Neural cell (in vitro differentiated cells): ENCODE data around the gene LILRA1. TPM values are rescaled to one million over a fixed set of nuclear protein-coding genes. Genes with fewer than 3 reads are reported as not detected.

Experiments
- H2AFZ ChIP-seq: fragments of 200-600, 300-800 bp; sonication (generic), shearing (Covaris generic); 2 replicates; pipeline ENCODE4 v1.6.0; 2014; ENCODE audit warnings: low read depth, mild to moderate bottlenecking, antibody characterized with exemption, low read length, moderate library complexity
- H3F3A ChIP-seq: fragments of 200-600 bp; shearing (Covaris generic); 2 replicates; pipeline ENCODE4 v1.6.1; 2016; ENCODE audit warnings: mild to moderate bottlenecking, moderate library complexity, mixed read lengths, antibody characterized with exemption, low read length; ENCODE audit not compliant: insufficient read depth, poor library complexity, severe bottlenecking
- H3K27ac ChIP-seq: fragments of 200-600, 300-800 bp; sonication (generic), shearing (Covaris generic); 2 replicates; pipeline ENCODE4 v1.5.1; 2014; ENCODE audit warnings: mild to moderate bottlenecking, low read length, moderate library complexity
- H3K27me3 ChIP-seq: fragments of 300-800, 200-600 bp; sonication (generic), shearing (Covaris generic); 2 replicates; pipeline ENCODE4 v1.6.0; 2014; ENCODE audit warnings: mild to moderate bottlenecking, low read depth, low read length, moderate library complexity; ENCODE audit not compliant: insufficient read depth
- H3K36me3 ChIP-seq: fragments of 300-800, 200-600 bp; sonication (generic), shearing (Covaris generic); 2 replicates; pipeline ENCODE4 v1.5.1; 2014; ENCODE audit warnings: mild to moderate bottlenecking, antibody characterized with exemption, low read length, moderate library complexity; ENCODE audit not compliant: insufficient read depth
- H3K4me2 ChIP-seq: fragments of 300-800, 200-600 bp; sonication (generic), shearing (Covaris generic); 2 replicates; pipeline ENCODE4 v1.6.0; 2014; ENCODE audit warnings: mild to moderate bottlenecking, low read length
- H3K4me3 ChIP-seq: fragments of 300-800, 200-600 bp; sonication (generic), shearing (Covaris generic); 2 replicates; pipeline ENCODE4 v1.5.1; 2014; ENCODE audit warnings: mild to moderate bottlenecking, low read length, moderate library complexity
- H3K79me2 ChIP-seq: fragments of 200-600 bp; shearing (Covaris generic); replicated peaks from 2 replicates; pipeline ENCODE4 v1.6.0; 2014; ENCODE audit warnings: mild to moderate bottlenecking, low read length, moderate library complexity; ENCODE audit not compliant: insufficient read depth
- H3K9ac ChIP-seq: fragments of 300-800, 200-600 bp; sonication (generic), shearing (Covaris generic); 2 replicates; pipeline ENCODE4 v1.6.1; 2016; ENCODE audit warnings: mild to moderate bottlenecking, low read length, mixed read lengths
- H3K9me2 ChIP-seq: fragments of 200-600 bp; shearing (Covaris generic); 2 replicates; pipeline ENCODE4 v1.6.1; 2016; ENCODE audit warnings: mild to moderate bottlenecking, low read length, mixed read lengths; ENCODE audit not compliant: insufficient read depth
- H3K9me3 ChIP-seq: fragments of 200-600, 300-800 bp; sonication (generic), shearing (Covaris generic); 2 replicates; pipeline ENCODE4 v1.6.1; 2016; ENCODE audit warnings: mild to moderate bottlenecking, mixed run types, low read length, moderate library complexity, mixed read lengths
- H4K20me1 ChIP-seq: fragments of 200-600 bp; shearing (Covaris generic); 2 replicates; pipeline ENCODE4 v1.6.1; 2016; ENCODE audit warnings: mild to moderate bottlenecking, mixed run types; ENCODE audit not compliant: insufficient read depth
- EP300 ChIP-seq: fragments of 450-650 bp; conservative IDR thresholded peaks from 2 replicates; pipeline ENCODE4 v1.6.1; 2014; ENCODE audit warnings: antibody characterized with exemption, mild to moderate bottlenecking, moderate library complexity; ENCODE audit not compliant: poor library complexity, severe bottlenecking
- EZH2 ChIP-seq: fragments of 200-600, 300-800 bp; shearing (Covaris generic), sonication (generic); IDR thresholded peaks from 2 replicates; pipeline ENCODE4 v1.6.1; 2014; ENCODE audit warnings: antibody characterized with exemption, low read length, borderline replicate concordance, mild to moderate bottlenecking; ENCODE audit not compliant: insufficient read depth, poor library complexity, severe bottlenecking
- MXI1 ChIP-seq: fragments of 450-650 bp; conservative IDR thresholded peaks from 2 replicates; pipeline ENCODE4 v1.6.1; 2014; ENCODE audit warnings: antibody characterized with exemption, mild to moderate bottlenecking; ENCODE audit not compliant: poor library complexity, severe bottlenecking
- POLR2AphosphoS5 ChIP-seq: IDR thresholded peaks from 2 replicates; pipeline ENCODE4 v1.6.1; 2012
- RAD21 ChIP-seq: fragments of 450-650 bp; conservative IDR thresholded peaks from 2 replicates; pipeline ENCODE4 v1.6.1; 2014; ENCODE audit warnings: antibody characterized with exemption, mild to moderate bottlenecking, moderate library complexity
- SMC3 ChIP-seq: fragments of 450-650 bp; conservative IDR thresholded peaks from 2 replicates; pipeline ENCODE4 v1.6.1; 2014; ENCODE audit warnings: antibody characterized with exemption, mild to moderate bottlenecking, moderate library complexity; ENCODE audit not compliant: poor library complexity
- TAF1 ChIP-seq: IDR thresholded peaks from 2 replicates; pipeline ENCODE4 v1.6.1; 2012; ENCODE audit warnings: low read depth
- polyA plus RNA-seq: library from polyadenylated mRNA; depleted of rRNA; stranded (reverse); fragments of >200 nt; gene quantifications from 2 replicates; pipeline ENCODE4 v1.2.3, GENCODE V29; 2014
- small RNA-seq, 3 experiments: library from RNA; depleted of rRNA; stranded (forward); fragments of <200 nt; gene quantifications; one replicate each; pipeline ENCODE3, GENCODE V24; 2012
- TF ChIP-seq, protein P1 (sequence below): IDR thresholded peaks from 2 replicates; pipeline ENCODE4 v1.6.1; 2012; ENCODE audit warnings: borderline replicate concordance
- TF ChIP-seq, protein P2 (sequence below): fragments of 450-650 bp; IDR thresholded peaks from 2 replicates; pipeline ENCODE4 v1.5.1; 2014; ENCODE audit warnings: antibody characterized with exemption, mild to moderate bottlenecking, moderate library complexity; ENCODE audit not compliant: poor library complexity, severe bottlenecking

Gene LILRA1
- polyA plus RNA-seq, 1 donor from 2014 or later: not detected

DNA sequence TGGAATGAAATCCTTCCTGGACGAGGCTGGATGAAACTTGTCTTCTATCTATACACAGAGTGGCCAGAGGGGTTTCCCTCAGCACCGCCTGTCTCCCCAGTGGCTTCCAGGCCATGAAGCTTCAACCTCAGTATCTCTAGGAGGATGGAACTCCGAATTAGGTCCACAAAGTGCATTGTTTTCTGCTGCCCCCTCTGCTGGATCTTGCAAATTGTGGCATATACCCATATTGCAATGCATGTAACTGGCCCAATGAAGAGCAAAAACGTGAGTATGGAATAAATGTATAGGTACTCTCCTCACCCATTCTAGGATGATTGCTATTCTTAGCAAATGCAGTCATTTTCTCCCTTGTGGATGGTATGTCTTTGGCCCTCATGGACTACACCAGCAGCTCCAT, 54.7 kb downstream of the LILRA1 start:
- TF ChIP-seq MXI1 (no peak), SMC3 (no peak), POLR2AphosphoS5 (no peak), TAF1 (no peak), EP300 (no peak), RAD21 (no peak), EZH2 (no peak)
- TF ChIP-seq, protein P1, sequence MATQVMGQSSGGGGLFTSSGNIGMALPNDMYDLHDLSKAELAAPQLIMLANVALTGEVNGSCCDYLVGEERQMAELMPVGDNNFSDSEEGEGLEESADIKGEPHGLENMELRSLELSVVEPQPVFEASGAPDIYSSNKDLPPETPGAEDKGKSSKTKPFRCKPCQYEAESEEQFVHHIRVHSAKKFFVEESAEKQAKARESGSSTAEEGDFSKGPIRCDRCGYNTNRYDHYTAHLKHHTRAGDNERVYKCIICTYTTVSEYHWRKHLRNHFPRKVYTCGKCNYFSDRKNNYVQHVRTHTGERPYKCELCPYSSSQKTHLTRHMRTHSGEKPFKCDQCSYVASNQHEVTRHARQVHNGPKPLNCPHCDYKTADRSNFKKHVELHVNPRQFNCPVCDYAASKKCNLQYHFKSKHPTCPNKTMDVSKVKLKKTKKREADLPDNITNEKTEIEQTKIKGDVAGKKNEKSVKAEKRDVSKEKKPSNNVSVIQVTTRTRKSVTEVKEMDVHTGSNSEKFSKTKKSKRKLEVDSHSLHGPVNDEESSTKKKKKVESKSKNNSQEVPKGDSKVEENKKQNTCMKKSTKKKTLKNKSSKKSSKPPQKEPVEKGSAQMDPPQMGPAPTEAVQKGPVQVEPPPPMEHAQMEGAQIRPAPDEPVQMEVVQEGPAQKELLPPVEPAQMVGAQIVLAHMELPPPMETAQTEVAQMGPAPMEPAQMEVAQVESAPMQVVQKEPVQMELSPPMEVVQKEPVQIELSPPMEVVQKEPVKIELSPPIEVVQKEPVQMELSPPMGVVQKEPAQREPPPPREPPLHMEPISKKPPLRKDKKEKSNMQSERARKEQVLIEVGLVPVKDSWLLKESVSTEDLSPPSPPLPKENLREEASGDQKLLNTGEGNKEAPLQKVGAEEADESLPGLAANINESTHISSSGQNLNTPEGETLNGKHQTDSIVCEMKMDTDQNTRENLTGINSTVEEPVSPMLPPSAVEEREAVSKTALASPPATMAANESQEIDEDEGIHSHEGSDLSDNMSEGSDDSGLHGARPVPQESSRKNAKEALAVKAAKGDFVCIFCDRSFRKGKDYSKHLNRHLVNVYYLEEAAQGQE: no peak
- TF ChIP-seq, protein P2, sequence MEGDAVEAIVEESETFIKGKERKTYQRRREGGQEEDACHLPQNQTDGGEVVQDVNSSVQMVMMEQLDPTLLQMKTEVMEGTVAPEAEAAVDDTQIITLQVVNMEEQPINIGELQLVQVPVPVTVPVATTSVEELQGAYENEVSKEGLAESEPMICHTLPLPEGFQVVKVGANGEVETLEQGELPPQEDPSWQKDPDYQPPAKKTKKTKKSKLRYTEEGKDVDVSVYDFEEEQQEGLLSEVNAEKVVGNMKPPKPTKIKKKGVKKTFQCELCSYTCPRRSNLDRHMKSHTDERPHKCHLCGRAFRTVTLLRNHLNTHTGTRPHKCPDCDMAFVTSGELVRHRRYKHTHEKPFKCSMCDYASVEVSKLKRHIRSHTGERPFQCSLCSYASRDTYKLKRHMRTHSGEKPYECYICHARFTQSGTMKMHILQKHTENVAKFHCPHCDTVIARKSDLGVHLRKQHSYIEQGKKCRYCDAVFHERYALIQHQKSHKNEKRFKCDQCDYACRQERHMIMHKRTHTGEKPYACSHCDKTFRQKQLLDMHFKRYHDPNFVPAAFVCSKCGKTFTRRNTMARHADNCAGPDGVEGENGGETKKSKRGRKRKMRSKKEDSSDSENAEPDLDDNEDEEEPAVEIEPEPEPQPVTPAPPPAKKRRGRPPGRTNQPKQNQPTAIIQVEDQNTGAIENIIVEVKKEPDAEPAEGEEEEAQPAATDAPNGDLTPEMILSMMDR: no peak
- Histone ChIP-seq H3K4me2 (no peak overlapping the region), H3K4me3 (no peak overlapping the region), H2AFZ (no peak overlapping the region), H3K9me2 (no peaks in the 10 kb centered on the region), H3K27me3 (no peaks in the 10 kb centered on the region), H3K36me3 (no peaks in the 10 kb centered on the region), H4K20me1 (no peaks in the 10 kb centered on the region), H3K9ac (no peak overlapping the region), H3F3A (no peaks in the 10 kb centered on the region), H3K9me3 (no peaks in the 10 kb centered on the region), H3K79me2 (no peaks in the 10 kb centered on the region), H3K27ac (no peak overlapping the region)

DNA sequence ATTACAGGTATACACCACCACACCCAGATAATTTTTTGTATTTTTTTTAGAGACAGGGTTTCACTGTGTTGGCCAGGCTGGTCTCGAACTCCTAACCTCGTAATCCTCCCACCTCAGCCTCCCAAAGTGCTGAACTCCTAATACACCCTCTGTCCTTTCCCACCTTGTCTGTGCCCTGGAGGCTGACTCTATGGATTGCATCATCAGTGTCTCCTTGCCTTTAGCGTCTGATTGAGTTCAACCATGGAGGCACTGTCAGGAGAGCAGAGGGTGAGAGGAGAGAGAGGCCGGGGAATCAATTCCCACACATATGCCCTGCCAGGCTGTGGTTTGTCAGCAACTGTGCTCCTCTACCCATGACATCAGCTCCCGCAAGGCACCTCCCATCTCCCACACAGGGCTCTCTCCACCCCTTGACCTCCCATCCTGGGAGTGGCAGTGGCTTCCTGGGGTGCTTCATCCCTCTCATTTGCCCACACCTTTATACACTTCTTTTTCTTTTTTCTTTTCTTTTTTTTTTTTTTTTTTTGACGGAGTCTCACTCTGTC, 56.8 kb downstream of the LILRA1 start:
- H3K9me3 ChIP-seq: no peaks in the 10 kb centered on the region

More for the DNA sequence above, 56.8 kb downstream of the LILRA1 start:
- Histone ChIP-seq H3K9ac (no peak overlapping the region), H3K36me3 (no peaks in the 10 kb centered on the region), H4K20me1 (no peaks in the 10 kb centered on the region), H3K27ac (no peak overlapping the region), H3K9me2 (no peaks in the 10 kb centered on the region), H3K4me2 (no peak overlapping the region), H2AFZ (no peak overlapping the region), H3K79me2 (no peaks in the 10 kb centered on the region), H3K27me3 (no peaks in the 10 kb centered on the region), H3K4me3 (no peak overlapping the region), H3F3A (no peaks in the 10 kb centered on the region)
- no peak for TF ChIP-seq EP300

Small RNA genes lying within 50 kb of the gene (small RNA-seq; reads per million reads assigned to genes)
- 0 reads per million in 3 experiments for gene AC245036.2
- gene AC245036.3: 0 reads per million in 3 experiments
- 0 reads per million in 3 experiments for gene MIR8061

Other genes starting within 250 kb of the LILRA1 start
- not detected in 2 replicates for gene LAIR1, start 228.7 kb upstream of the LILRA1 start, polyA plus RNA-seq
- gene TTYH1, start 178.2 kb upstream of the LILRA1 start, polyA plus RNA-seq: 33.4 and 36.1 TPM in 2 replicates
- gene LENG8, start 144.4 kb upstream of the LILRA1 start, polyA plus RNA-seq: 24.2 and 50.8 TPM in 2 replicates
- gene LENG9, start 129.9 kb upstream of the LILRA1 start, polyA plus RNA-seq: 0.58 and 0.82 TPM in 2 replicates
- gene CDC42EP5, start 120.3 kb upstream of the LILRA1 start, polyA plus RNA-seq: not detected in 2 replicates
- gene LAIR2, start 90.8 kb upstream of the LILRA1 start, polyA plus RNA-seq: not detected in 2 replicates
- gene LILRA2, start 19.8 kb upstream of the LILRA1 start, polyA plus RNA-seq: not detected in 2 replicates
- not detected in 2 replicates for gene LILRB1, start 36.9 kb downstream of the LILRA1 start, polyA plus RNA-seq
- not detected in 2 replicates for gene LILRB4, start 69.4 kb downstream of the LILRA1 start, polyA plus RNA-seq
- not detected in 2 replicates for gene KIR3DL3, start 130.8 kb downstream of the LILRA1 start, polyA plus RNA-seq
- not detected in 2 replicates for gene KIR2DL3, start 144.9 kb downstream of the LILRA1 start, polyA plus RNA-seq
- gene KIR2DL1, start 176.2 kb downstream of the LILRA1 start, polyA plus RNA-seq: not detected in 2 replicates
- not detected in 2 replicates for gene KIR2DL4, start 210.0 kb downstream of the LILRA1 start, polyA plus RNA-seq
- not detected in 2 replicates for gene KIR3DL1, start 222.8 kb downstream of the LILRA1 start, polyA plus RNA-seq
- not detected in 2 replicates for gene KIR2DS4, start 239.0 kb downstream of the LILRA1 start, polyA plus RNA-seq